ENCODE measurements around the gene HDC.

Gene HDC

GRCh38 chr15:50224606-50225005 lies 40.9 kb downstream of the HDC start:
- no peak for DNase-seq

GRCh38 chr15:50222181-50222580 lies 43.3 kb downstream of the HDC start:
- DNase-seq, result no peak

DNA sequence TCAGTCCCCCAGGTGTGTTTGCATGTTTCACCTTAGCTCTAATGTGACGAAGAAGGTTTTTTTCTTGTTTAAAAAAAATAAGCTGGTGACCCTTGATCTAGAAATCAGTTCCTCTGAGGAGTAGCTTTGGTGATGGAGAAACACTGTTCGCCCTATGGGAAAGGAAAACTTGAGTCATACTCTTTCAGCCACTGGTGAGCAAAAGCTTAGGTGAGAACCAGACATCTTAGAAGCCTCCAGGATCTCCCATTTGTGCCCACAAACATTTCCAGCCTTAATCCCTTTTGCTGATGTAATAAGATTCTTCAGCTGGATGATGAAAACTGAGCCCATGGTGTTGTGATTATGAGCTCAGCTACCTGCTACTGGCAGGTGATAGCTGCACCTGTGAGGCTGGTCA lies 45.7 kb downstream of the HDC start:
- DNase-seq, result no peak

DNA sequence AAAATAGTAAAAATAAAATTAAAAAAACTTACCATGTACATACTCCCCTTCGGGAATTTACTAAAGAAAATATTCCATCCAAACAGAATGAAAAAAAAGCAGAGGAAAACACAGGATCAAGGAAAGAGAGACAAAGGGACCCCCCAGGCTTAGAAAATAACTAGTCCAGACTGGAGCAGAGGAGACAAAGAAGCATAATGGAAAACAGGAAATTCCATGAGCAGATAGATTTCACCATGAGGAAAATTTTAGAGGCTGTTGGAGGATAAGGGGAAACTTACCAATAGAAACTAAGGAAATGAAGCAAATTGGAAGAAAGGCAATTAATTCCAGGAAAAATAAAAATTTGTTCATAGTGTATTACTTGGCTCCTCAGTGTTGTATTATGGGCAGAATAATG lies 46.8 kb downstream of the HDC start:
- no peak for DNase-seq

- no peak for DNase-seq
Measured at GRCh38 chr15:50218291-50218690, 47.2 kb downstream of the HDC start.

DNA sequence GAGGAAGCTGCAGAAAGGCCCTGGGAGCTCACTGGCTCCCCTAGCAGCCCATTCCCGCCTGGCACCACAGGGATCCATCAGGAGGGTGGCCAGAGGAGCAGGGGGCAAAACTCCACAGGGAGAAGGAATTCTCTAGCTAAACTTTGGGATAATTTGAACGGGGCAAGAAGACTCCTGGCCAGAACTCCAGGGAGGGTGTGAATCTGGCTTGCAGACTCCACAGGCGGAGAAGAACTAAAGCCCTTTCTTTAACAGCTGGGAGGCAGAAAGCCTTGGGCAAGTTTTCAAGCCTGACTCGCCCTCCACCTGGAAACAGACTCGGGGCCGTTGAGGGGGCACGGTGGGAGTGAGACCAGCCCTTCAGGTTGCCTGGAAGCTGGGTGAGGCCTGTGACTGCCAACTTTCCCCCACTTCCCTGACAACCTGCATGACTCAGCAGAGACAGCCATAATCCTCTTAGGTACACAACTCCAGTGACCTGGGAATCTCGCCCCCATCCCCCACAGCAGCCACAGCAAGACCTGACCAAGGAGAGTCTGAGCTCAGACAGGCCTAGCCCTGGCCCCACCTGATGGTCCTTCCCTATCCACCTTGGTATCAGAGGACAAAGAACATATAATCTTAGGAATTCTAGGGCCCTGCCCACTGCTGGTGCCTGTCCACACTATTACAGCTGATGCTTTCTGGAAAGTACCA lies 54.9 kb downstream of the HDC start:
- DNase-seq, result no peak

- DNase-seq, result no peak
Measured at GRCh38 chr15:50209809-50210208, 55.7 kb downstream of the HDC start.

GRCh38 chr15:50206020-50206419 lies 59.5 kb downstream of the HDC start:
- DNase-seq, result no peak

GRCh38 chr15:50202003-50202402 lies 63.5 kb downstream of the HDC start:
- DNase-seq, result no peak

DNA sequence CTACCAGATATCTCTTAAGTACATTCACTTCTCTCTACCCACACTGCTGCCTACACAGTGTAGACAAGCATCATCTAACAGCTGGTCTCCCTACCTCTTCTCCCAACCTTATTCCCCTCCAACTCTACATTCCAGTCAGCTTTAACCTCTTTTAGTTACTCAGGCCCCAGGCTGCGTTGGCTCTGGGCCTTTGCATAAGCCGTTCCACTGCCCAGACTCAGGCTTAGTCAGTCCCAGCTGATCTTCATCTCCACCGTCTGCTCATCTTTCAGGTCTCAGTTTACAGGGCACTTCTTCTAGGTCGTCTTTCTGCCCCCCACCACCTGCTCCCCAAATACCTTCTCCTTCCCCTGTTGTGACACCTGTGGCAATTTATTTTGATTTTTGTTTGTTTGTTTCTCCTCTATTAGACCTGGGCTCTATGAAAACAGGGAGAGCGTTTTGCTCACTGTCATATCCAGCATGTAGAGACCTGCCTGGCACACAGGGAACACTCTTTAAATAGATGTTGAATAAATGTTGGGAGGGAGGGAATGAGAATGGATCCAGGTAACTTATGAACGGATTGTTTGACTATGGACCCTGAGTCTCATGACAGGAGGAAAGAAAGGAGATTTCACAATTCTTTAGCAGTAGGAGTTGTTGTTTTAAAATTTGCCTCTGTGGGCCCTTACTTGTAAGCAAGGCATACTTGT lies 72.5 kb downstream of the HDC start:
- no peak for DNase-seq

- DNase-seq, result no peak
Measured at GRCh38 chr15:50192164-50192563, 73.4 kb downstream of the HDC start.

Data from retina (tissue), 1 donor.